Medulla oblongata (tissue), 1 donor: Measurements from ENCODE around the gene TRPM2.

ENCODE experiments used
- DNase-seq: peaks from one replicate; pipeline ENCODE4 v3.0.0-alpha.2; 2015; ENCODE audit errors: extremely low spot score

Gene TRPM2

DNA sequence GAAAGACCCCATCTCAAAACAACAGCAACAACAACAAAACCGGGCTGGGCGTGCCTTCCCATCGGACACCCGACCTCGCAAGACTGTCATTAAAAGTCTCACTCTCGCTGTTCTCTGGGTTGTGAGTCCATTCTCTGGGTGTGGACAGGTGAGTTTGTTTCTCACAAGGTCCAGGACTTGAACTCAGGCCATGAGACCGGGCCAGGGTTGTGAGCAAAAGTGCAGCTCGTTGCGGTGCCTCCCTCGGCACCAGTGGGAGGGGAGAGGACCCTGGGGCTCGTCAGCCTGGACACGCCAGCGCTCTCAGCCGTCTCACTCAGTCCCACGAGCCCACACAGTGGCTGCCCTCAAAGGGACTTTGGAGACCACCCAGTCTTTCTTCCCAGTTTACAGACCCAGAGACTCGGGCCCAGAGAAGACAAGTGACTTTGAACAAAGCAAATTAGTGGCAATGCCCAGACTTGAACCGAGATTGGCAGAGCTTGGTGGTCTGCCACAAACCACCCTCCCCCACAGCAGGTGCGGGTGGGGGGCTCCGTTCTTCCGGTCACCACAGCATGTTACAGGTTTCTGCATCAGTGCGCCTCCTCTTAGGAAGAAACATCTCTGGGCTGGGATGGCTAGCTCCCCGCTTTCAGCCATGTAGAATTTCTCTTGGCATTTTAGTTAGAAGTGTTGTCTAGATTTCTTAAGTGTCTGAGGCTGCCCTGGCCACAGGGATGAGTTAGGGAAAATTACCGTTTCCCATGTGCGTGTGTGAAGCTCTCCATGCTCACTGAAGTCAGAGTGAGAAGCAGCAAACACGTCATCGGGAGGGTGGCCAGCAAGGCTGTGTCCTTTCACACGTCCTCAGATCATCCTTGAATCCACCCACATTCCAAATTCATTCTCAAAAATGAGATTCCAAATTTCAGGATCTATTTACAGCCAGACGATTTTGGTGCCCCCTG, 130.1 kb downstream of the TRPM2 start:
- no peak for DNase-seq

DNA sequence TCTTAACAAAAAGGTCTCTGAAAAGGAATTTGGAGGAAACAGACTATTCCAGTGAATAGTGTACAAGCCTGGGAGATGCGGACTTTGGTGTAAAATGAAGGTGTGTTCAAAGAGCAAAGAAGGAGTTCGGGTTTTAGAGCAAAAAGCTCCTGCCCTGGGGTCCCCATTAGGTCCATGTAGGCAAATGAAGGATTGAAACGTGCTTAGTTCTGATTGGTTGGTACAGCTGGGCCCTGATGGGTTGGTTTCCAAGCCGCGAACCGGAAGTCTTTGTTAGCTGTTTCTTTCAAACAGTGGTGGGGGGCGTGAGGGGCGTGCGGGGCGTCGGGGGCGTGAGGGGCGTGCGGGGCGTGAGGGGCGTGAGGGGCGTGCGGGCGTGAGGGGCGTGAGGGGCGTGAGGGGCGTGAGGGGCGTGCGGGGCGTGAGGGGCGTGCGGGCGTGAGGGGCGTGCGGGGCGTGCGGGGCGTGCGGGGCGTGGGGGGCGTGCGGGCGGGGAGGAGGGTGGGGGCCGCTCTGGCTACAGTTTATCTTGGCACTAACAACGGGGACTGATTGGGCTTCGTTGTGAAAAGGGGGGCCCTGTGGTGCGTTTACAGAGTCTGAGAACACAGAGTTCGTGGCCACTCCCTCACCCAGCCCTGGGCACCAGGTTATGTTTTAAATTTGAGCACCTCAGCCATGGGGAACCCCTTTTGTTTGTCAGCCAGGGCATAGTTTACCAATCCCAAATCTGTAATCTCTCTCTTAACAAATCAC, 131.3 kb downstream of the TRPM2 start:
- DNase-seq: no peak

DNA sequence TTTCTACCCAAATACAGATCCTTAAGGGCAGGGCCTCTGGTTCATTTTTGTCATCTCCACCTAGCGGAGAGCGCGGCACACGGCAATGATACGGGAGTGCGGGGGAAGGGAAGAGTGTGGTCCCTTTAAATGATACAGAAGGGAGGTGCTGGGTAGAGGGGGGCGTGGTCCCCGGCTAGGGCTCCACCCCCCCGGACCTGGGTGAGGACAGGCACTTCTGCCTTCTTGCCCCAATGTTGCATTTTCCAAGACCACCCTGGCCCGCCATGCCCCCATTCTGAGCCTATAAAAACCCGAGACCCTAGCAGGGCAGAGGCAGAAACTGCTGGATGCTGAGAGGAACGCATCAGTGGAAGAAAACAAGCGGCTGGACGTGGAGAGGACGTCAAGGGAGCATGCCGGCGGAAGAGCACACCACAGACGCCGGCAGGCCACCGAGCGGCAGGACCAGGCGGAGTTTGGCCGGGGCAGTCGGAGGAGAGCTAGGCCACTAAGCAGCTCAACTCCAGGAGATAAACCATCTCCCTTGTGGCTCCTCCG, 131.9 kb downstream of the TRPM2 start:
- no peak for DNase-seq

DNA sequence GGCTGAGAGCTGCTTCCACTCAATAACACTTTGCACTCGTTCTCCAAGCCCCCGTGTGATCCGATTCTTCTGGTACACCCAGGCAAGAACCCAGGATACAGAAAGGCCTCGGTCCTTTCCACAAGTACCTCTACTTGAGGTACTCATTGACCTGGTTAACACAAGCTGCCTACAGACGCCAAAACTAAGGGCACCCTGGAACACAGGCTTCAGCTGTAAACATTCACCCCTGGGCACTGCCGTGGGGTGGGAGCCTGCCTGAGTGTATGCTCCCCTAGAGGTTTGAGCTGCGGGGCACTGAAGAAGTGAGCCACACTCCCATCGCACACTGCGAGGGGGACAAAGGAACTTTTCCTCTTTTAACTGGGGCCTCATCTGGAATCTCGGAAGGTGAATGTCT, 132.4 kb downstream of the TRPM2 start:
- DNase-seq: no peak

DNA sequence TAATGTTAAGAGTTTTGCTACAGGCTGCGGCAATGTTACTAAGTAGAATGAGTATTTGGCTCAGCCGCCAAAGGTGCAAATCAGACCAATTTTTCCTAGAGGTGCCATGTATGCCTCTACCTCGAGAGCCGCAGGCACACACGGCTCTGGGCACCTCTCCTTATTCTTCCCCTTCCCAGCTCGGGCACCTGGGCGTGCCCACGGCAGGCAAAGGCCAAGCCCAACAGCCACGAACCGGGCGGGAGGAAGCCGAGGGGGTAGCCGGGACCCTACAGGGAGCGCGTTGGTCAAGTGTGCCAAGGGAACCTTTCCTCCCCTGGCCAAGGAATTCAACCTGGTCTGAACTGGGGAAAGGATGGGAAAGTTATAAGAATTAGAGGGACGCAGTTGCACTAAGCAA, 132.9 kb downstream of the TRPM2 start:
- no peak for DNase-seq

DNA sequence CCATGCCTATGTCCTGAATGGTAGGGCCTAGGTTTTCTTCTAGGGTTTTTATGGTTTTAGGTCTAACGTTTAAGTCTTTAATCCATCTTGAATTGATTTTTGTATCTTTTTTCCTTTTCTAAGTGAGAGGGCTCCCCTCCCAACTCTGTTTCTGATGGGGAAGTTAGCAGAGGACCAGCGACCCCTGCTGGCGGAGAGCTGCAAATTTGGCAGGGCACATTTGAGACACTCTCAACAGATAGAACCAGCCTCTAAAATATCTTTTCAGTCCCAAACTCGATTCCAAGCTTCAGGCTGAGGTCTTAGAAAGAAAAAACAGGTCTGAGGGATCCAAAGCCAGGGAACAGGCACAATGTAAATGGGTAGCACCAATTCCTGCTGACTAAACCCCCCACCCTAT, 134.4 kb downstream of the TRPM2 start:
- DNase-seq: no peak

DNA sequence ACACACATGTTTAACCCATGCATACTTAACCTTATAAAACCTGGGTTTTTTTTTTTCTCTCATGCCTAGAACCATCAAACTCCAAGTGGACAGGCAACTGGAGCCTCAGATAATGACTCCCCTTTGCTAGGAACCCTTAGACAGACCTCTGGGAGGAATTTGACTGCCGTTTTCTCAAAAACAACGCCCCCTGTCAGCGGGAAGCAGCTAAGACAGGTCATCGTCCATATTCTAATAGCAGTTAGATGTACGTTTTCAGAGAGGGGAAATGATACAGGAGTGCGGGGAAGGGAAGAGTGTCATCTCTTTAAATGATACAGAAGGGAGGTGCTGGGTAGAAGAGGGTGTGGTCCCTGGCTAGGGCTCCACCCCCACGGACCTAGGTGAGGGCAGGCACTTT, 136.5 kb downstream of the TRPM2 start:
- DNase-seq: no peak

DNA sequence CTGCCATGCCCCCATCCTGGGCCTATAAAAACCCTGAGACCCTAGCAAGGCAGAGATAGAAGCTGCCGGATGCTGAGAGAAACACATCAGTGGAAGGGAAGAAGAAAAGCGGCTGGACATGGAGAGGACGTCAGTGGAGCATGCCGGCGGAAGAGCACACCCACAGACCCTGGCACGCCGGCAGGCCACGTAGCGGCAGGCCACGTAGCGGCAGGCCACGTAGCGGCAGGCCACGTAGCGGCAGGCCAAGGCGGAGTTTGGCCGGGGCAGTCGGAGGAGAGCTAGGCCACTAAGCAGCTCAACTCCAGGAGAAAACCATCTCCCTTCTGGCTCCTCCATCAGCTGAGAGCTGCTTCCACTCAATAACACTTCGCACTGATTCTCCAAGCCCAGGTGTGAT, 137.0 kb downstream of the TRPM2 start:
- no peak for DNase-seq

DNA sequence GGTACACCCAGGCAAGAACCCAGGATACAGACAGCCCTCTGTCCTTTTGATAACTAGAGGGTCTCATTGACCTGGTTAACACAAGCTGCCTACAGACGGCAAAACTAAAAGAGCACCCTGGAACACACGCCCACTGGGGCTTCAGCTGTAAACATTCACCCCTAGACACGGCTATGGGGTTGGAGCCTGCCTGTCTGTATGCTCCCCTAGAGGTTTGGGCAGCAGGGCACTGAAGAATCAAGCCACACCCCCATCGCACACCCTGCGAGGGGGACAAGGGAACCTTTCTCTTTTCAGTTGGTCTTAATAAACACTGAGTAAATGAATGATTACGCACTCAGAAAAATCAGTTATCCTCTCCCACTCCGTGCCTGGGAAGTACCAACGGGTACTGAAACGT, 137.4 kb downstream of the TRPM2 start:
- no peak for DNase-seq
